ENCODE data around the gene UBE2E1. TPM values are rescaled to one million over a fixed set of nuclear protein-coding genes. Genes with fewer than 3 reads are reported as not detected.
"Not testable (repeated sequence)": the region's sequence is repeated elsewhere in the genome, so short reads cannot be mapped to it uniquely, and the experiment has no call there.

UBE2E1 gene
- polyA plus RNA-seq, 1 experiment, result 134 TPM

GRCh38 chr3:23900744-23901143 lies 95.0 kb downstream of the UBE2E1 start:
- POLR2A ChIA-PET, result interaction anchor here (1.1 kb wide), 1 partner anchor 16 kb away, joined by 14 read pairs; the partner anchor contains the start of genes NKIRAS1 and RPL15
- Histone ChIP-seq H3K9me3 (ENCODE audit: control insufficient read depth, insufficient read depth, low read length) (0 out of 2 replicates have a peak, but pooled peaks cover 3% of the 10 kb centered on the region), H3K27ac (ENCODE audit: low read depth, low read length) (no peak overlapping the region), H3K27me3 (ENCODE audit: control insufficient read depth, insufficient read depth, low read length) (no peaks in the 10 kb centered on the region), H3K4me3 (ENCODE audit: low read depth, low read length) (no peak overlapping the region)
- CTCF ChIA-PET, result interaction anchor here (0.6 to 1.2 kb wide), 5 partner anchors 12 to 458 kb away, joined by 3 to 5 read pairs (median 3); no protein-coding TSS in a partner anchor
- DNase-seq (ENCODE audit: low read depth, low spot score), result no peak
- TF ChIP-seq, protein P1, sequence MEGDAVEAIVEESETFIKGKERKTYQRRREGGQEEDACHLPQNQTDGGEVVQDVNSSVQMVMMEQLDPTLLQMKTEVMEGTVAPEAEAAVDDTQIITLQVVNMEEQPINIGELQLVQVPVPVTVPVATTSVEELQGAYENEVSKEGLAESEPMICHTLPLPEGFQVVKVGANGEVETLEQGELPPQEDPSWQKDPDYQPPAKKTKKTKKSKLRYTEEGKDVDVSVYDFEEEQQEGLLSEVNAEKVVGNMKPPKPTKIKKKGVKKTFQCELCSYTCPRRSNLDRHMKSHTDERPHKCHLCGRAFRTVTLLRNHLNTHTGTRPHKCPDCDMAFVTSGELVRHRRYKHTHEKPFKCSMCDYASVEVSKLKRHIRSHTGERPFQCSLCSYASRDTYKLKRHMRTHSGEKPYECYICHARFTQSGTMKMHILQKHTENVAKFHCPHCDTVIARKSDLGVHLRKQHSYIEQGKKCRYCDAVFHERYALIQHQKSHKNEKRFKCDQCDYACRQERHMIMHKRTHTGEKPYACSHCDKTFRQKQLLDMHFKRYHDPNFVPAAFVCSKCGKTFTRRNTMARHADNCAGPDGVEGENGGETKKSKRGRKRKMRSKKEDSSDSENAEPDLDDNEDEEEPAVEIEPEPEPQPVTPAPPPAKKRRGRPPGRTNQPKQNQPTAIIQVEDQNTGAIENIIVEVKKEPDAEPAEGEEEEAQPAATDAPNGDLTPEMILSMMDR (IDR thresholded peaks at IDR 0.05; ENCODE audit: low read depth, low read length), result peak; percentile 28; the same call in 1 of the 2 replicates

- POLR2A ChIA-PET, result no interaction called here
- DNase-seq (ENCODE audit: low read depth, low spot score), result no peak
- CTCF ChIA-PET, result no interaction called here
- Histone ChIP-seq H3K9me3 (ENCODE audit: control insufficient read depth, insufficient read depth, low read length) (no peaks in the 10 kb centered on the region), H3K27me3 (ENCODE audit: control insufficient read depth, insufficient read depth, low read length) (no peaks in the 10 kb centered on the region), H3K4me3 (ENCODE audit: low read depth, low read length) (no peak overlapping the region), H3K27ac (ENCODE audit: low read depth, low read length) (no peak overlapping the region)
- TF ChIP-seq, protein P1 (IDR thresholded peaks at IDR 0.05; ENCODE audit: low read depth, low read length), result no peak
Observed at GRCh38 chr3:23904545-23904944, 98.8 kb downstream of the UBE2E1 start.

DNA sequence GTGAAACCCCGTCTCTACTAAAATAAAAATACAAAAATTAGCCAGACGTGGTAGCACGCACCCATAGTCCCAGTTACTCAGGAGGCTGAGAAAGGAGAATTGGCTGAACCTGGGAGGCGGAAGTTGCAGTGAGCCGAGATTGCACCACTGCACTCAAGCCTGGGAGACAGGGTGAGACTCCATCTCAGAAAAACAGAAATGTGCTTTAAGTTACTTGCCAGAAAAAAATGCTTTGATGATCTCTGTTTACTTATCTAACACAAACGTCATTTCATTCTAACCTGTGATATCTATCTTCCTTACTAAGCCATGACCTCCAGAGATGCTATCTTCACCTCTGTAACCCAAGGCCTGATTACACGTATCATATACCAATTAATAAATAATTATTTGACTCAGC lies 103.6 kb downstream of the UBE2E1 start:
- ChIA-PET POLR2A (interaction anchor here (0.6 to 1.2 kb wide), 2 partner anchors 8 to 15 kb away, joined by 3 to 5 read pairs; partner anchors contain the start of genes NKIRAS1 and RPL15), CTCF (interaction anchor here (0.7 kb wide), 1 partner anchor 129 kb away, joined by 6 read pairs; no protein-coding TSS in a partner anchor)
- DNase-seq (ENCODE audit: low read depth, low spot score), result no peak
- TF ChIP-seq, protein P1 (IDR thresholded peaks at IDR 0.05; ENCODE audit: low read depth, low read length), result no peak
- H3K27me3 ChIP-seq (ENCODE audit: control insufficient read depth, insufficient read depth, low read length), result no peaks in the 10 kb centered on the region
- no peak overlapping the region for H3K4me3 ChIP-seq (ENCODE audit: low read depth, low read length)
- no peaks in the 10 kb centered on the region for H3K9me3 ChIP-seq (ENCODE audit: control insufficient read depth, insufficient read depth, low read length)
- H3K27ac ChIP-seq (ENCODE audit: low read depth, low read length), result no peak overlapping the region

DNA sequence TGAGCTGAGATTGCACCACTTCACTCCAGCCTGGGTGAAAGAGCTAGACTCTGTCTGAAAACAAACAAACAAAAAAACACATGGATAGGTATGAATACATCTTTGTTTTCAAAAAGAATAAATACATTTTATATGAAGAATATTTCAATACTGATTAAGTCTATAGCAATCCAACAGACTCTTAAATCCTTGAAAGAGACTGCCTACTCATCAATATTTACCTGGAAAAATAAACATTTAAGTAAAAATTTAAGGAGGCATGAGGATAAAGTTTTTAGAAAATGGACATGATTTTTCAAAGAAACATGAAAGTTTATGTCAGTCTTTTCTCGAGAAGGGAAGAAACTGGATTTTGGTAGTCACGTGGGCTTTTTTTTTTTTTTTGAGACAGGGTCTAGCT lies 105.6 kb downstream of the UBE2E1 start:
- CTCF ChIA-PET, result interaction anchor here (1.3 kb wide), 1 partner anchor 23 kb away, joined by 4 read pairs; no protein-coding TSS in a partner anchor
- TF ChIP-seq, protein P1 (IDR thresholded peaks at IDR 0.05; ENCODE audit: low read depth, low read length), result no peak

GRCh38 chr3:23912335-23912734 lies 106.6 kb downstream of the UBE2E1 start:
- H3K27me3 ChIP-seq (ENCODE audit: control insufficient read depth, insufficient read depth, low read length); DNase-seq (ENCODE audit: low read depth, low spot score); POLR2A ChIA-PET; H3K27ac ChIP-seq (ENCODE audit: low read depth, low read length); H3K9me3 ChIP-seq (ENCODE audit: control insufficient read depth, insufficient read depth, low read length); H3K4me3 ChIP-seq (ENCODE audit: low read depth, low read length): not testable (repeated sequence)
- CTCF ChIA-PET, result interaction anchor here (1.3 kb wide), 1 partner anchor 24 kb away, joined by 4 read pairs; no protein-coding TSS in a partner anchor

More for the DNA sequence above, 105.6 kb downstream of the UBE2E1 start:
- Histone ChIP-seq H3K9me3 (ENCODE audit: control insufficient read depth, insufficient read depth, low read length) (no peaks in the 10 kb centered on the region), H3K4me3 (ENCODE audit: low read depth, low read length) (no peak overlapping the region), H3K27ac (ENCODE audit: low read depth, low read length) (no peak overlapping the region), H3K27me3 (ENCODE audit: control insufficient read depth, insufficient read depth, low read length) (no peaks in the 10 kb centered on the region)
- no peak for DNase-seq (ENCODE audit: low read depth, low spot score)
- POLR2A ChIA-PET, result no interaction called here

Data from AG04450 (cell line).